HCT116 (cell line): Measurements from ENCODE around the gene EHD4. TPM values are rescaled to one million over a fixed set of nuclear protein-coding genes. Genes with fewer than 3 reads are reported as not detected.

ENCODE experiments used
- ATAC-seq: fragments of 200-7000 bp; cut with Tn5 transposase; 2 replicates; pipeline ENCODE4 v1.9.1; 2020; ENCODE audit warnings: mild to moderate bottlenecking, moderate library complexity
- BruUV-seq: library from RNA; stranded (reverse); fragments of 400-500 nt; replicated peaks from 2 replicates; lab custom pipeline; 2021; lab: Mats Ljungman, UMichigan
- CTCF ChIA-PET: fragments of 300-600 bp; sonication (Branson Sonifier 250); formaldehyde crosslinking; loops from one replicate; lab custom pipeline; 2021; ENCODE audit warnings: antibody characterized with exemption; lab: Charles Lee
- POLR2A ChIA-PET: fragments of 300-600, 350-600 bp; sonication (Branson Sonifier 250); formaldehyde crosslinking; loops from one replicate; lab custom pipeline; 2021; ENCODE audit warnings: antibody characterized with exemption; lab: Charles Lee
- RAD21 ChIA-PET, 2 experiments: fragments of 300-600 bp; sonication (Branson Sonifier 250); formaldehyde crosslinking; loops; one replicate each; lab custom pipeline; 2023; ENCODE audit warnings: low total read pairs in 2 of 2; ENCODE audit not compliant: uncharacterized antibody in 2 of 2, unreplicated experiment in 2 of 2, low non-redundant PET in 1 of 2; lab: Charles Lee
- DNase-seq: peaks from one replicate; pipeline ENCODE4 v3.0.0-alpha.2; 2010; ENCODE audit warnings: low read depth, low spot score
- H2AFZ ChIP-seq: fragments of 200-600 bp; shearing (Covaris generic), sonication (generic); 2 replicates; pipeline ENCODE4 v1.6.1; 2017; ENCODE audit warnings: low read depth, mixed run types, mixed read lengths, antibody characterized with exemption, low read length; ENCODE audit not compliant: poor library complexity, severe bottlenecking
- H3K27ac ChIP-seq: 2 replicates; pipeline ENCODE4 v1.5.1; 2012; ENCODE audit warnings: low read depth, low read length
- H3K27me3 ChIP-seq: fragments of 200-600 bp; sonication (generic); 2 replicates; pipeline ENCODE4 v1.6.1; 2016; ENCODE audit warnings: mixed run types, low read length, mixed read lengths; ENCODE audit not compliant: insufficient read depth
- H3K36me3 ChIP-seq, 2 experiments: fragments of 200-500 bp in 1 of 2; fragments of 200-600 bp in 1 of 2; sonication (Bioruptor generic) in 1 of 2; sonication (generic) in 1 of 2; 2 replicates each; pipeline versions ENCODE4 v1.5.1 to v1.6.1; 2014 to 2016; ENCODE audit warnings: low read length in 2 of 2, inconsistent platforms in 1 of 2, mixed read lengths in 1 of 2, mixed run types in 1 of 2; ENCODE audit not compliant: insufficient read depth in 2 of 2, control insufficient read depth in 1 of 2
- H3K4me1 ChIP-seq, 2 experiments: fragments of 200-600 bp in 1 of 2; sonication (generic) in 1 of 2; 2 replicates each; pipeline versions ENCODE4 v1.5.1 to v1.6.1; 2012 to 2017; ENCODE audit warnings: low read length in 2 of 2, inconsistent platforms in 1 of 2, mild to moderate bottlenecking in 1 of 2, mixed read lengths in 1 of 2, mixed run types in 1 of 2, moderate library complexity in 1 of 2; ENCODE audit not compliant: insufficient read depth in 2 of 2, control insufficient read depth in 1 of 2
- H3K4me2 ChIP-seq: fragments of 200-600 bp; sonication (generic); 2 replicates; pipeline ENCODE4 v1.6.1; 2017; ENCODE audit warnings: mixed run types, low read length, mixed read lengths
- H3K4me3 ChIP-seq, 2 experiments: fragments of 200-600 bp in 1 of 2; sonication (generic) in 1 of 2; replicated peaks in 1 of 2; 2 replicates each; pipeline ENCODE4 v1.5.1; 2011 to 2016; ENCODE audit warnings: low read length in 2 of 2, control low read depth in 1 of 2, low read depth in 1 of 2, mild to moderate bottlenecking in 1 of 2, mixed read lengths in 1 of 2, mixed run types in 1 of 2
- H3K79me2 ChIP-seq: fragments of 200-600 bp; sonication (generic); 2 replicates; pipeline ENCODE4 v1.6.1; 2017; ENCODE audit warnings: mild to moderate bottlenecking, mixed run types, low read length, moderate library complexity, mixed read lengths; ENCODE audit not compliant: insufficient read depth
- H3K9ac ChIP-seq: fragments of 200-600 bp; sonication (generic); 2 replicates; pipeline ENCODE4 v1.6.1; 2016; ENCODE audit warnings: low read length, mixed read lengths
- H3K9me2 ChIP-seq: fragments of 200-600 bp; sonication (generic), shearing (Covaris generic); 2 replicates; pipeline ENCODE4 v1.6.1; 2017; ENCODE audit warnings: mixed run types, mild to moderate bottlenecking, moderate library complexity; ENCODE audit not compliant: insufficient read depth
- H3K9me3 ChIP-seq, 2 experiments: fragments of 200-500 bp in 1 of 2; fragments of 200-600 bp in 1 of 2; sonication (Bioruptor generic) in 1 of 2; sonication (generic) in 1 of 2; 2 replicates each; pipeline ENCODE4 v1.6.1; 2014 to 2017; ENCODE audit warnings: low read length in 2 of 2, mixed read lengths in 2 of 2, inconsistent platforms in 1 of 2, low read depth in 1 of 2, mild to moderate bottlenecking in 1 of 2, mixed run types in 1 of 2, moderate library complexity in 1 of 2; ENCODE audit not compliant: control insufficient read depth in 1 of 2, insufficient read depth in 1 of 2
- H4K20me1 ChIP-seq: fragments of 200-600 bp; sonication (generic), shearing (Covaris generic); 2 replicates; pipeline ENCODE4 v1.6.1; 2017; ENCODE audit warnings: mixed run types, mild to moderate bottlenecking, moderate library complexity; ENCODE audit not compliant: insufficient read depth
- ATF3 ChIP-seq: IDR thresholded peaks from 2 replicates; pipeline ENCODE4 v1.6.1; 2012
- CBX3 ChIP-seq: IDR thresholded peaks from 2 replicates; pipeline ENCODE4 v1.6.1; 2012; ENCODE audit warnings: low read depth
- CEBPB ChIP-seq: IDR thresholded peaks from 2 replicates; pipeline ENCODE4 v1.6.1; 2012; ENCODE audit warnings: low read depth
- CTCF ChIP-seq, 3 experiments: fragments of 200-600 bp in 1 of 3; sonication (generic) in 1 of 3; IDR thresholded peaks in 2 of 3; conservative IDR thresholded peaks in 1 of 3; 2 replicates each; pipeline ENCODE4 v1.5.1; 2012 to 2017; ENCODE audit warnings: low read depth in 2 of 3, low read length in 2 of 3, antibody characterized with exemption in 1 of 3, borderline replicate concordance in 1 of 3, control low read depth in 1 of 3, mild to moderate bottlenecking in 1 of 3, mixed read lengths in 1 of 3, mixed run types in 1 of 3, moderate library complexity in 1 of 3; ENCODE audit not compliant: insufficient read depth in 1 of 3
- EZH2 ChIP-seq: fragments of 200-600 bp; sonication (generic); IDR thresholded peaks from 2 replicates; pipeline ENCODE4 v1.6.1; 2017; ENCODE audit warnings: antibody characterized with exemption, mixed run types
- FOSL1 ChIP-seq: IDR thresholded peaks from 2 replicates; pipeline ENCODE4 v1.6.1; 2012; ENCODE audit warnings: low read depth
- JUND ChIP-seq: IDR thresholded peaks from 2 replicates; pipeline ENCODE4 v1.6.1; 2012
- POLR2AphosphoS5 ChIP-seq: IDR thresholded peaks from 2 replicates; pipeline ENCODE4 v1.6.1; 2011; ENCODE audit warnings: mild to moderate bottlenecking, low read depth, low read length, moderate library complexity
- RAD21 ChIP-seq: IDR thresholded peaks from 2 replicates; pipeline ENCODE4 v1.6.1; 2012; ENCODE audit warnings: low read depth, mild to moderate bottlenecking
- REST ChIP-seq: IDR thresholded peaks from 2 replicates; pipeline ENCODE4 v1.6.1; 2012; ENCODE audit warnings: low read depth
- SIN3A ChIP-seq: IDR thresholded peaks from 2 replicates; pipeline ENCODE4 v1.6.1; 2012; ENCODE audit warnings: low read depth
- SP1 ChIP-seq: IDR thresholded peaks from 2 replicates; pipeline ENCODE4 v1.6.1; 2012; ENCODE audit warnings: low read depth
- SRF ChIP-seq: IDR thresholded peaks from 2 replicates; pipeline ENCODE4 v1.6.1; 2012; ENCODE audit warnings: low read depth
- TCF7L2 ChIP-seq: IDR thresholded peaks from 2 replicates; pipeline ENCODE4 v1.7.0; 2011; ENCODE audit warnings: borderline replicate concordance, inconsistent platforms; ENCODE audit not compliant: insufficient read depth, insufficient read length; ENCODE audit errors: extremely low read depth
- YY1 ChIP-seq: IDR thresholded peaks from 2 replicates; pipeline ENCODE4 v1.6.1; 2011; ENCODE audit warnings: low read length, low read depth, moderate library complexity, mild to moderate bottlenecking; ENCODE audit not compliant: insufficient replicate concordance; ENCODE audit errors: extremely low read depth
- ZFX ChIP-seq: fragments of 450-650 bp; IDR thresholded peaks from 2 replicates; pipeline ENCODE4 v1.6.1; 2017
- ZNF274 ChIP-seq: fragments of 200-500 bp; sonication (Bioruptor generic); IDR thresholded peaks from 2 replicates; pipeline ENCODE4 v1.6.1; 2014; ENCODE audit warnings: mild to moderate bottlenecking, low read depth, low read length, inconsistent platforms
- intact Hi-C: fragments of 100-400 bp; cut with micrococcal nuclease; formaldehyde crosslinking; loops from 2 replicates; pipeline ENCODE4 v1.10.0; 2022
- total RNA-seq: library from RNA; stranded (reverse); gene quantifications from one replicate; pipeline ENCODE4 v1.2.1, GENCODE V29; 2021; ENCODE audit not compliant: unreplicated experiment
- TF ChIP-seq, protein P1 (sequence below): IDR thresholded peaks from 2 replicates; pipeline ENCODE4 v1.6.1; 2011; ENCODE audit warnings: mild to moderate bottlenecking, low read length, moderate library complexity; ENCODE audit not compliant: insufficient replicate concordance; ENCODE audit errors: extremely low read depth
- TF ChIP-seq, protein P2 (sequence below): IDR thresholded peaks from 2 replicates; pipeline ENCODE4 v1.6.1; 2012

EHD4 gene
- total RNA-seq, 1 experiment from 2014 or later: 28.0 TPM

- no peak overlapping the region for H3K9ac ChIP-seq
- ChIA-PET POLR2A (no interaction called here), RAD21 (no interaction called here), CTCF (no interaction called here)
- no TSS peak for BruUV-seq
- H3K9me3 ChIP-seq: no peaks in the 10 kb centered on the region
- no peaks in the 10 kb centered on the region for H3K79me2 ChIP-seq
- no peak for ATAC-seq
- DNase-seq: no peak
- no peaks in the 10 kb centered on the region for H4K20me1 ChIP-seq
- no peak overlapping the region for H3K4me2 ChIP-seq
- no peaks in the 10 kb centered on the region for H3K27me3 ChIP-seq
- H2AFZ ChIP-seq: no peak overlapping the region
- H3K27ac ChIP-seq: no peak overlapping the region
- H3K9me2 ChIP-seq: no peaks in the 10 kb centered on the region
- intact Hi-C loops: no loop called here
- H3K4me1 ChIP-seq: no peaks in the 10 kb centered on the region; a peak in 1 of 4 replicates
- no peaks in the 10 kb centered on the region for H3K36me3 ChIP-seq
- TF ChIP-seq POLR2AphosphoS5: no peak
- no peak for TF ChIP-seq ZFX
- TF ChIP-seq CEBPB: no peak
- TF ChIP-seq SRF: no peak
- TF ChIP-seq SIN3A: no peak
- TF ChIP-seq EZH2: no peak
- TF ChIP-seq ZNF274: no peak
- TF ChIP-seq, protein P1, sequence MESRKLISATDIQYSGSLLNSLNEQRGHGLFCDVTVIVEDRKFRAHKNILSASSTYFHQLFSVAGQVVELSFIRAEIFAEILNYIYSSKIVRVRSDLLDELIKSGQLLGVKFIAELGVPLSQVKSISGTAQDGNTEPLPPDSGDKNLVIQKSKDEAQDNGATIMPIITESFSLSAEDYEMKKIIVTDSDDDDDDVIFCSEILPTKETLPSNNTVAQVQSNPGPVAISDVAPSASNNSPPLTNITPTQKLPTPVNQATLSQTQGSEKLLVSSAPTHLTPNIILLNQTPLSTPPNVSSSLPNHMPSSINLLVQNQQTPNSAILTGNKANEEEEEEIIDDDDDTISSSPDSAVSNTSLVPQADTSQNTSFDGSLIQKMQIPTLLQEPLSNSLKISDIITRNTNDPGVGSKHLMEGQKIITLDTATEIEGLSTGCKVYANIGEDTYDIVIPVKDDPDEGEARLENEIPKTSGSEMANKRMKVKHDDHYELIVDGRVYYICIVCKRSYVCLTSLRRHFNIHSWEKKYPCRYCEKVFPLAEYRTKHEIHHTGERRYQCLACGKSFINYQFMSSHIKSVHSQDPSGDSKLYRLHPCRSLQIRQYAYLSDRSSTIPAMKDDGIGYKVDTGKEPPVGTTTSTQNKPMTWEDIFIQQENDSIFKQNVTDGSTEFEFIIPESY: no peak
- no peak for TF ChIP-seq JUND
- TF ChIP-seq, protein P2, sequence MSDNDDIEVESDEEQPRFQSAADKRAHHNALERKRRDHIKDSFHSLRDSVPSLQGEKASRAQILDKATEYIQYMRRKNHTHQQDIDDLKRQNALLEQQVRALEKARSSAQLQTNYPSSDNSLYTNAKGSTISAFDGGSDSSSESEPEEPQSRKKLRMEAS: no peak
- no peak for TF ChIP-seq RAD21
- no peak for TF ChIP-seq YY1
- TF ChIP-seq SP1: no peak
- no peak for TF ChIP-seq CBX3
- TF ChIP-seq FOSL1: no peak
- TF ChIP-seq ATF3: no peak
- no peak for TF ChIP-seq CTCF (IDR thresholded peaks at IDR 0.05 in 2 of 3, conservative IDR thresholded peaks at IDR 0.05 in 1 of 3; ENCODE audit: borderline replicate concordance in 1 of 3, insufficient read depth in 1 of 3, low read depth in 2 of 3, low read length in 2 of 3)
- no peak for TF ChIP-seq TCF7L2
- TF ChIP-seq REST: no peak
- no peak overlapping the region for H3K4me3 ChIP-seq
Measured at GRCh38 chr15:41877631-41878354, 94.6 kb downstream of the EHD4 start.
